ENCODE data around the gene DNPH1. TPM values are rescaled to one million over a fixed set of nuclear protein-coding genes. Genes with fewer than 3 reads are reported as not detected.

The DNPH1 gene
- polyA plus RNA-seq, 1 donor from 2014 or later: 48.3 TPM

GRCh38 chr6:43223175-43223574 lies 6.1 kb downstream of the DNPH1 start:
- Histone ChIP-seq H3K9ac (ENCODE audit: low read length) (no peak overlapping the region), H3K4me2 (ENCODE audit: low read length) (no peak overlapping the region), H3K27me3 (ENCODE audit: insufficient read depth, low read depth, low read length) (no peaks in the 10 kb centered on the region), H3K4me3 (ENCODE audit: low read length) (no peak overlapping the region), H2AFZ (ENCODE audit: low read depth, low read length) (no peak overlapping the region), H4K20me1 (ENCODE audit: insufficient read depth) (no peaks in the 10 kb centered on the region), H3K79me2 (replicated peaks; ENCODE audit: insufficient read depth, low read length) (no peaks in the 10 kb centered on the region), H3K9me3 (ENCODE audit: low read length) (no peaks in the 10 kb centered on the region), H3K36me3 (ENCODE audit: insufficient read depth, low read length) (no peaks in the 10 kb centered on the region), H3F3A (ENCODE audit: insufficient read depth, low read length, poor library complexity, severe bottlenecking) (no peaks in the 10 kb centered on the region), H3K27ac (ENCODE audit: low read length) (no peak overlapping the region), H3K9me2 (ENCODE audit: insufficient read depth, low read length) (no peaks in the 10 kb centered on the region)
- TF ChIP-seq REST (IDR thresholded peaks at IDR 0.05; ENCODE audit: borderline replicate concordance) (no peak), RAD21 (conservative IDR thresholded peaks at IDR 0.05) (no peak), POLR2AphosphoS5 (IDR thresholded peaks at IDR 0.05) (no peak), EP300 (conservative IDR thresholded peaks at IDR 0.05; ENCODE audit: poor library complexity, severe bottlenecking) (no peak), EZH2 (IDR thresholded peaks at IDR 0.05; ENCODE audit: borderline replicate concordance, insufficient read depth, low read length, poor library complexity, severe bottlenecking) (no peak), TAF1 (IDR thresholded peaks at IDR 0.05; ENCODE audit: low read depth) (no peak), MXI1 (conservative IDR thresholded peaks at IDR 0.05; ENCODE audit: poor library complexity, severe bottlenecking) (no peak)
- TF ChIP-seq, protein P1, sequence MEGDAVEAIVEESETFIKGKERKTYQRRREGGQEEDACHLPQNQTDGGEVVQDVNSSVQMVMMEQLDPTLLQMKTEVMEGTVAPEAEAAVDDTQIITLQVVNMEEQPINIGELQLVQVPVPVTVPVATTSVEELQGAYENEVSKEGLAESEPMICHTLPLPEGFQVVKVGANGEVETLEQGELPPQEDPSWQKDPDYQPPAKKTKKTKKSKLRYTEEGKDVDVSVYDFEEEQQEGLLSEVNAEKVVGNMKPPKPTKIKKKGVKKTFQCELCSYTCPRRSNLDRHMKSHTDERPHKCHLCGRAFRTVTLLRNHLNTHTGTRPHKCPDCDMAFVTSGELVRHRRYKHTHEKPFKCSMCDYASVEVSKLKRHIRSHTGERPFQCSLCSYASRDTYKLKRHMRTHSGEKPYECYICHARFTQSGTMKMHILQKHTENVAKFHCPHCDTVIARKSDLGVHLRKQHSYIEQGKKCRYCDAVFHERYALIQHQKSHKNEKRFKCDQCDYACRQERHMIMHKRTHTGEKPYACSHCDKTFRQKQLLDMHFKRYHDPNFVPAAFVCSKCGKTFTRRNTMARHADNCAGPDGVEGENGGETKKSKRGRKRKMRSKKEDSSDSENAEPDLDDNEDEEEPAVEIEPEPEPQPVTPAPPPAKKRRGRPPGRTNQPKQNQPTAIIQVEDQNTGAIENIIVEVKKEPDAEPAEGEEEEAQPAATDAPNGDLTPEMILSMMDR (IDR thresholded peaks at IDR 0.05; ENCODE audit: poor library complexity, severe bottlenecking): no peak

- no peak overlapping the region for H3K4me3 ChIP-seq (ENCODE audit: low read length)
- H3K9me3 ChIP-seq (ENCODE audit: low read length): no peaks in the 10 kb centered on the region
- H3K79me2 ChIP-seq (replicated peaks; ENCODE audit: insufficient read depth, low read length): no peaks in the 10 kb centered on the region
- no peaks in the 10 kb centered on the region for H4K20me1 ChIP-seq (ENCODE audit: insufficient read depth)
- no peaks in the 10 kb centered on the region for H3F3A ChIP-seq (ENCODE audit: insufficient read depth, low read length, poor library complexity, severe bottlenecking)
- no peak overlapping the region for H3K27ac ChIP-seq (ENCODE audit: low read length)
- H2AFZ ChIP-seq (ENCODE audit: low read depth, low read length): no peak overlapping the region
- no peaks in the 10 kb centered on the region for H3K9me2 ChIP-seq (ENCODE audit: insufficient read depth, low read length)
- no peak for TF ChIP-seq EP300 (conservative IDR thresholded peaks at IDR 0.05; ENCODE audit: poor library complexity, severe bottlenecking)
- no peak overlapping the region for H3K4me2 ChIP-seq (ENCODE audit: low read length)
- no peak overlapping the region for H3K9ac ChIP-seq (ENCODE audit: low read length)
- no peaks in the 10 kb centered on the region for H3K27me3 ChIP-seq (ENCODE audit: insufficient read depth, low read depth, low read length)
- H3K36me3 ChIP-seq (ENCODE audit: insufficient read depth, low read length): no peaks in the 10 kb centered on the region
These were observed 6.7 kb downstream of the DNPH1 start for GRCh38 chr6:43222418-43223059.

Data from neural cell (in vitro differentiated cells).